ENCODE measurements around the gene TRPC1.
A peak's percentile ranks its signal among the peaks of the same experiment; 100 is the strongest.

Gene TRPC1

DNA sequence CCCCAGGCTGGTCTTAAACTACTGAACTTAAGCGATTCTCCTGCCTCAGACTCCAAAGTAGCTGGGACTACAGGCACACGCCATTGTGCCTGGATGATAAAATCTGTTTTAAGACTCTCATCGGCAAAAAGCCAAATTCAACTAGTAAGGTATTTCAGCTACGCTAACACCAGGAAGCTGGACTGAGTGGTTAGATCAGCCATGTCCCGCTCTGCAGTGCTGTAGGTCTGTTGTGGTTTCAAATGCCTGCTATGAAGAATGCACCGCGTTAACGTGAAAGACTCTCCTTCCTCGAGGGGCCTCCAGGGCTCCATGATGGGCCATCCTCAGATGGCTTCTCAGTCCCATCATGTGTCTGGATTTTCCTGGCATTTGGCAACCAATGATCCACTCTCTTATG is 94.8 kb downstream of the TRPC1 start:
- DNase-seq (ENCODE audit: low read depth), result no peak
- no peak overlapping the region for H3K4me3 ChIP-seq (ENCODE audit: low read depth, low read length)

DNA sequence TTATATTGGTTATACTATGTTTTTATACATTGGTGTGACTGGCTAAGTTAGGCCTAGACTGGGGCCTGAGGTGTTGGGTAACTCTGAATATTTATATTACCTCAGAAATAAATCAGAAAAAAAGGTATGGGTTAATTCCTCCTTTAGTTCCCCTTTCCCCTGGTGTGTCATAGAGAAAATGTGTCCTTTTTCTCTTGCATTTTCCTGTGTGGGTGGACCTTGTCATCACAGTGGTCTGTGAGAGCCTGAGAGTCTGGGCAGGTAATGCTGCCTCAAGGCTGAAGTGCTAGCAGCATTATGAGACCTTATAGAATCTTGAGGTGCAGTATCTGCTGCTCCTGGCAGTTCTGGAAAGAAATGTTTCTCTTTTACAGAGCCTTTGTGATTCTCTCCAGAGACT is 95.3 kb downstream of the TRPC1 start:
- DNase-seq (ENCODE audit: low read depth), result no peak
- H3K4me3 ChIP-seq (ENCODE audit: low read depth, low read length), result no peak overlapping the region

DNA sequence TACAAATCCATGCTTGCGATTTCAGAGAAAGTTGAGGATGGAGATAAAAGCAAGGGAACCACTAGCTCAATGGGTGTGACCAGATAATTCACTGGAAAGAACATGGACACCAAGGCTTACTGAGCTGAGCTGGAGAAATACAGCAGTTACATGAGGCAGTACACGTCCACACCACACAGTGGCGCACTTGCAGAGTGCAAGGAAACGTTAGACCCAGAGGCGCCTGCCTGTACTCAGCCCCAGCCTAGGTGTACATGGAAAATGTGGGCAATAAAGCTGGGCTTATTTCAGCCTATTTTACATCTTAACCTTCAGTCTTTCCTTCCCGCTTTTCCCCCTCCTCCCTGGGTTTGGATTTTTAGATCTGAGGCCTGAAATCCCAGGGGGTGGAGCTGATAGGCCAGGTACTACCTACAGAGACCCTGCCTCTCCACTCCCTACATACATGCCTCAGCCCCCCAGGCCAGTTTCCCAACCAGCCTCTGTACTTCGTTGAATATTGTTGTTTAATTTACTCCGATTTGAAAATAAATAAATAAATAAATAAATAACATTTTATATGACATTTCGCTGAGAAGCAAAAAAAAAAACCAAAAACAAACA is 105.0 kb downstream of the TRPC1 start:
- DNase-seq (ENCODE audit: low read depth), result peak; percentile 36
- no peak overlapping the region for H3K4me3 ChIP-seq (ENCODE audit: low read depth, low read length)

DNA sequence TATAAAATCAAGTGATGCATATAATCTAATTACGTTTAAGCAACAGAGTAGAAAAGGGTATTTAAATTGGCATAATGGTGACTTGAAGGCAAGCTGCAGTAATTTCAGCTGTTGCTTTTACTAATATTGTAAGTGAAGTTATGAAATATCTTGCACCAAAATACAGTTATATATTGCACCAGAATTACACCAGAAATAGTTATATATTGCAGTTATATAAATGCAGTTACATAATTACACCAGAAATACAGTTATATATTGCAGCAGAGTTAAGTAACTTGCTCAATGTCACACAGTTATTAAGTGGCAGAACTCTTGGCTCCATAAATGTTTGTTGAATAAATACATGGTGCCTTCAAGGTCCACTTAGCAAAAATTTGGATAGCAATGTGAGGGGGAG is 113.7 kb downstream of the TRPC1 start:
- DNase-seq (ENCODE audit: low read depth), result no peak
- no peak overlapping the region for H3K4me3 ChIP-seq (ENCODE audit: low read depth, low read length)

DNA sequence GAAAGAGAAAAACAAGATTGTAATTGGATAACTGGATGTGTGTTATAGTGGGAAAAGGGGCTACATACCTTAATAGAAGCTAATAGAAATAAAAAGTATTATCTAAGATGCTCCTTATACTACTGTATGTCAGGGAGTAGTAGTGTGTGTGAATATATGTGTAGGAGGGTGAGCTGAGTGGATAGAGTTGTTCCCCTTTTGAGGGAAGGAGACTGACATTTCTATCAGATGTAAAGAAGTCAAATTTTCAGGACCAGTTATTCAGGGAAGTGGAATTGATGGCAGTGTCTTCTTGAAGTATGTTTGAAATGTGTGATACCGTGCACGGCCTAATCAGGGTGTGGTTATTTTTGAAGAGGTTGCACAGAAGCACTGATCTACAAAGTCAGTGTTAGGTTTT is 116.0 kb downstream of the TRPC1 start:
- no peak overlapping the region for H3K4me3 ChIP-seq (ENCODE audit: low read depth, low read length)
- no peak for DNase-seq (ENCODE audit: low read depth)

DNA sequence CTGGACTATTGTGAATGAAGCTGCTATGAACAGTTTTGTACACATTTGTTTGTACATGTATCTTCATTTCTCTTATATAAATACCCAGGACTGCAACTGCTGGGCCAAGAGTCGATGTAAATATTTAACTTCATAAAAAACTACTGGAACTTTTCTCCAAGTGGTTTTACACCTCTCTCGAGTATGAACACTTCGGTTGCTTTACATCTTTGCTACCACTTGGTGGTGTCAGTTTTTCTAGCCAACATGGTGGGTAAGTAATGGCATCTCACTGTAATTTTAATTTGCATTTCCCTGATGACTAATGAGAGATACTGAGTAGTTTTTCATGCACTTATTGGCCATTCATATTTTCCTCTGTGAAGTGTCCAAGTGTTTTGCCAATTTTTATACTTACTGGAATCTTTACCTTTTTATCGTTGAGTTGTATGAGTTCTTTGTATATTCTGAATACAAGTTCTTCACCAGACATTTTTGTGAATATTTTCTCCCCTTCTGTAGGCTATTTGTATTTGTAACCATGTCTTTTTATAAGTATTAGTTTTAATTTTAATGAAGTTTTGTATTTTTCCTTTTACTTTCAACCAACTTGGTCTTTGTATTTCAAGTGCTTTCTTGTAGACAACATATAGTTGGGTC is 120.6 kb downstream of the TRPC1 start:
- no peak overlapping the region for H3K4me3 ChIP-seq (ENCODE audit: low read depth, low read length)
- peak; percentile 9 for DNase-seq (ENCODE audit: low read depth)

DNA sequence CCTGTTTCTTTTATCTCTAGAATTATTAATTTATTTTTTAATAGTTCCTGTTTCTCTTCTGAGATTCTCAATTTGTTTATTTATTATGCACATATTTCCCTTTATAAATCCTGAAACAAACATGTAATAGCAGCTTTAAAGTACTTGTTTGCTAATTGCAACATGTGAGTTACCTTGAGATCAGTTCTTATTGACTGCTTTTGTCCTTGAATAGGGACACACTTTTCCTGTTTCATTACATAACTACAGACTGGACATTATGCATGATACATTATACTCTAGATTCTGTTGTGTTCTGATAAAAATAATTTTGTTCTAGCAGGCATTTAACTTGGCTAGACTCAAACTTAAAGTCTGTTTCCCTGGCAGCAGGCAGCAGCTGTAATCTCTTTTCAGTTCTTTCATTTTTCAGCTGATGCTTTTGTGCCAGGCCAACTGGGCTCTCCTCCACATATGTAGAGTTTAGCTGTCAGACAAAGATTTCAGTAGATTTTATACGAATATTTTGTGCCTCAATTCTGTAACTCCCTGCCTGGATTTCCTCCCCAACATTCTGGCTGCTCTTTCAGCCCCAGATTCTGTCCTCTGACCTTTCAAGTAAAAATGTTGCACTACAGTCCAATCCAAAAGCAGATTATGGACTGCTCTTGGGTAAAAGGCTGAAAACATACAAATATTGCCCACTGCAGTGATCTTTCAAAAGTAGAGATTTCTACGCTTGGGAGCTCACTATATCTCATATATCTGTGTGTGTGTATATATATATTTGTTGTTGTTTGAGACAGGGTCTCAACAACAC is 123.1 kb downstream of the TRPC1 start:
- no peak for DNase-seq (ENCODE audit: low read depth)
- no peak overlapping the region for H3K4me3 ChIP-seq (ENCODE audit: low read depth, low read length)

DNA sequence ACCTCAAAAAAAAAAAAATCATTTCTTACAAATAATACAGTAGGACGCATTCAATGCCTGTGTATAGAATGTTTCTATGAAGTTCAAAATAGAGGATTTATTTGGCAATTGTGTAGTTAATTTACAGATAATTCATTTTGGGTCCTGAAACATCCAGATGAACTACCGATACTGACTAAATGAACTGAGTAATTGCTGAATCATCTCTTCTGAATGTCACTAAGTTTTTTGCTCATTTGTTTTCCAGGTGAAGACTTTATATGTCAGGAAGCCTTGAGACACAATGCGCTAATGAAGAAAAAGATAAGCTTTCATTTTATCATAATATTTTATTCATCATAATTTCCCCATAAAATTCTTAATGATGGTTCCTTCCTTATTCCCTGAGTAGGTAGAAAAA is 125.3 kb downstream of the TRPC1 start:
- DNase-seq (ENCODE audit: low read depth), result no peak
- no peak overlapping the region for H3K4me3 ChIP-seq (ENCODE audit: low read depth, low read length)

DNA sequence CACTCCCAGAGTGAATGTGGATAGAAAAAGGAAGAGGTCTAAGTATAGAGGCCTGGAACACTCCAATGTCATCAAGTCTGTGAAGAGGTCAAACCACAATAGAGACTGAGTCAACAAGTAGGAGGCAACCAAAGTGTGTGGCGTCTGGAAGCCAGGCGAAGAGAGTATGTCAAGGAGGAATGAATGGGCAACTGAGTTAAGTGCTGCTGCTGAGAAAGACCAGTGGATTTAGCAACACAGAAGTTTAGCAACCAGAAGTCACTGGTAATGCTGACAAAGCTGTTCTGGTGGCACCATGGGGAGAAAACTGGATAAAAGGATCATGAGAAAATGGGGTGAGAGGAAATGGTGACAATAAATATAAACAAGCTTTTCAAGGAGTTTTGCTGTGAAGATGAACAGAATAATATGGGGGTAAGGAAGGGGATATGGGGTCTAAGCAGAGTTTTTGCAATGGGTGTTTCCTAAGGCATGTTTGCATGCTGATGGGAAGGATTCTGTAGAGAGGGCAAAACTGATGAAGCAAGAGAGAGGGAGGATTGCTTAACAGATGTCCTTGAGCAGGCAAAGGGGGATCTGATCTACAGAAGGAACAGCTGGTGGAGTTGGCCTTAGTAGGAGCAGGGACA is 126.7 kb downstream of the TRPC1 start:
- DNase-seq (ENCODE audit: low read depth), result peak; percentile 97
- no peak overlapping the region for H3K4me3 ChIP-seq (ENCODE audit: low read depth, low read length)

DNA sequence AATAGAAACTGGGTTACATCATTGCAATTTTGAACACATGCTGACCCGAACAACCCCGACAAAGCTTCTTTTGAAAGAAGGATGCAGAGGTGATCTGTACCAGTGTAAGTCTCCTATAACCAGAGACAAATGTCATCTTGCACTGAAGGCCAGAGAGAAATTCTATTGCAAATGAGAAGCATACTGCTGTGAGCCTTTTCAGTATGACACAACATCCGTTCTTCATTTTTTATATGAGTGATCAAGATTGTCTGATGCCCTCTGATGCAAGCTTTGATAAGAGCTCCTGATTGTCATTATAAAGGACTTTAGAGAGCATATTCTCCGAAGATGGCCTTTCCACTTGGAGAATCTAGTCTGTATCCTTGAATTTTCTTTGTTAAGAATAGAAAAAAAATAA is 128.2 kb downstream of the TRPC1 start:
- no peak overlapping the region for H3K4me3 ChIP-seq (ENCODE audit: low read depth, low read length)
- no peak for DNase-seq (ENCODE audit: low read depth)

DNA sequence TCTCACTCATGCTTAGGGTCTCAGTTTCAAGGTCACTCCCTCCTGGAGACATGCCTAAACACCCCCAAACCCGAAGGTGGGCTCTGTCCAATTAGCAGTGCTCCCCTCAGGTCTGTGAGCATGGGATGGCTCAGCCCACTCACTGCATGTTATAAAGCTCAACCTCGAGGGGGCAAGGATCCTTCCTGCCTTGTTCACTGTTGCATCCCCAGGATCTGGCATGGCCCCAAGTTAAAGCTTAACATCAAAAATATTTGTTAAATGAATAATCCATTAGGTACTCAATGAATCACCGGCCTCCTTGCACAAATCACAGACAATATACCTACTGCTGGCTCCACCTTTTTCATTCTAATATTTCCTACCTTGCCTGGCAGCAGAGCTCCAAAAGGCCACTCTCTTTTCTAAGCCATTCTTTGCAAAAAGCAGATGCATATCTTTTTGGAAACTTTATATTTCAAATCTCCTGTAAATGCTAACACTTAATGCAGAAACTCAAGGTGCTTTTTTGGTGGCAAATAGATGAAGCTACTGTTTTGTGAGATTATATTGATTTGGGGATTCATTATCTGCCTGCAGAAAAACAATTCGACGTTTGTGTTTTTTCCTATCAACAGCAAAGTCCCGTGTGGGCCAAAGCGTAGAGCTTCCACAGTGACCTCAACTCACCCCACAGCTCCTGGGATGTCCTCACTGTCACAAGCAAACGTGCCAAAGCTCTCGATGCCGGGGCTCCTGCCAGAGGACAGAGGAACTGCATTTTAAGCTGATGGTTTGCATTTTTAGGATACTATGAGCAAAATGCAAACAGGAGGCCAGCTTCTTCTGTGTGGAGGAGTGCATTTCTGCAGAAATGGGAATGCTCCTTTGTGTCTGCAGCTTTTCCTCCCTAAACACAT is 129.7 kb downstream of the TRPC1 start:
- peak; percentile 39 for DNase-seq (ENCODE audit: low read depth)
- no peak overlapping the region for H3K4me3 ChIP-seq (ENCODE audit: low read depth, low read length)

DNA sequence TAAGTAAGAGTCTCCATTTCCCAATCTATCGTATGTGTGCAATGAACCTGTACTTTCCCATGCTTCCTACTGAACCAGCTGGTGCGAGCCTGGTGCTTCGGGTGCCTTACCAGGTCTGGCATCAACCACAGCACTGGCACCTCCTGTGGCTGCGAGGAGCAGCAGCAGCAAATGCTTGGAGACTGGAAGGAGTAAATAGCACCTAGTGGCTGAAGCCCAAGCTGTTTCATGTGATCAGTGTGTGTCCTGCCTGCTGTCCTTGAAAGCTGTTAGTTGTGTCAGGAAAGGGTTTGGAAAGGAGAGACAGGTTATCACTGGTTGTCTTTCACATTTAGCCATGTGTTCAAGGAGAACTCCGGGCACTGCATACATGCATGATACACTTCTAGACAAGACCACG is 133.2 kb downstream of the TRPC1 start:
- DNase-seq (ENCODE audit: low read depth), result no peak
- H3K4me3 ChIP-seq (ENCODE audit: low read depth, low read length), result no peak overlapping the region
